A549 treated with AZD9567 at 1 μM for 4 hours (cell line): Measurements from ENCODE around the gene NDUFB3. TPM values are rescaled to one million over a fixed set of nuclear protein-coding genes. Genes with fewer than 3 reads are reported as not detected.

ENCODE experiments used
- total RNA-seq: library from RNA; stranded (reverse); fragments of 200-300 nt; extraction: Qiagen RNA extraction; gene quantifications from 5 replicates; pipeline ENCODE4 v1.2.3, GENCODE V29; 2022; ENCODE audit not compliant: insufficient read depth

Gene NDUFB3
- total RNA-seq: 135 to 146 TPM (median 138 TPM) in 5 replicates

DNA sequence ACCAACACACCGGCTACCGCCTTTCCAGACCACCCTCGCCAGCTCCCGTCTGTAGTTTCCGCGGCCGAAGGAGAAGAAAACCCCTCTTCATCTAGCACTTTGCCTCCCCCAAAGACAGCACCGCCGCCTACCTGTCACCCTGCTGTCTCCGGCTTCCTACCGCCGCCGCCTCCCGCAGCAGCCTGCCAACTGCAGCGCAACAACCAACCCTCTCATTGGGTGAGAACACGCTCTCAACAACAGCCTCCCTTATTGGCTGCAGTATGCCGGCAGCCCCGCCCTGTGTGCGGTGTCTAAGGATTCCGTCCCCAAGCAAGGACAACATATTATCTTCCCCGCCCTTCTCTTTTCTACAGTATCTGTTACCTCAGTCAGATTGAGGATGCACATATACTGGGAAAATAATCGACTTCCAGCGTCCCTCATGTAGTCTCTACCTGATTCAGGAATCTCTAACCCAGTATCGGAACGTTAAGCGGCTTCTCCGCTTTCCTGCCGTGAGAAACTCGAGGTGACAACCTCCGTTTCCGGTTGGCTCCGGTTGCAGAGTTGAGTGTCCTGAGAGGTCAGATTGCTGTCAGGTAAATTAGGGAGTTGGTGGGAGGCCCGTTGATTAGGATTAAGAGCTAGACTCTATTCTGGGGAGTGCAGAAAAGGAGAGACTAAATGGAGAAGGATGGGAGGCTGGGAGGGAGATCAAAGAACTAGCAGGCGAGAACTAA lies at the start of gene NDUFB3, which contains the start of gene HYCC2:
Gene NDUFB3, plus strand, starts transcription at position 523 of the 722 bp plus-strand sequence. CDS start 6,882 bp downstream, outside the sequence.
Gene HYCC2, minus strand, starts transcription at position 193 of the 722 bp plus-strand sequence. CDS start 47,662 bp downstream, outside the sequence.

DNA sequence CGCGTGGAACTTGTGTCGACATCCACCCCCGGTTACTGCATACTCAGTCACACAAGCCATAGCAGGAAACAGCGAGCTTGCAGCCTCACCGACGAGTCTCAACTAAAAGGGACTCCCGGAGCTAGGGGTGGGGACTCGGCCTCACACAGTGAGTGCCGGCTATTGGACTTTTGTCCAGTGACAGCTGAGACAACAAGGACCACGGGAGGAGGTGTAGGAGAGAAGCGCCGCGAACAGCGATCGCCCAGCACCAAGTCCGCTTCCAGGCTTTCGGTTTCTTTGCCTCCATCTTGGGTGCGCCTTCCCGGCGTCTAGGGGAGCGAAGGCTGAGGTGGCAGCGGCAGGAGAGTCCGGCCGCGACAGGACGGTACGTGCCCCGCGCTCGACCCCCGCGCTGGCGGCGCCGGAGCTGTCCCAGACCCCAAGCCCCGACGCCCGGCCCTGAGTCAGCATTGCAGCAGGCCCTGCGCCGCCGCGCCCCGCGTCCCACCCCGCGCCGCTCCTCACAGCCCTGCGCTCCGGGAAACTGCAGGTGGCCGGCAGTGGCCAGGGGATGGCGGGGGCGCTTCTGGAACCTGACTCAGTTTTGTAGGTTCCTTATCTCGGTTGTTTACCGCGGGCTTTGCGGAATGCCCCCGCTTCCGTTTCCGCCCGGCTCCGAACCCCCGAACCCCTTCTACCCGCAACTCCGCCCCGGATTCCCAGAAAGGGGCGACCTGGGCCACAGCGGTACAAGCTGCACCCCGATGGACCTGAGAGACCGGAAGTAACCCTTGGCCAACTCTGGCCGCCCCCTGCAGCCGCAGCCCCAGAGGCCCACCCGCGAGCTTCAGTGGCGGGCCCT lies 44.5 kb downstream of the NDUFB3 start, which contains the start of gene CFLAR:
Gene CFLAR, plus strand, starts transcription at position 50 of the 844 bp plus-strand sequence. CDS start 13,702 bp downstream, outside the sequence.

Other genes starting within 250 kb of the NDUFB3 start
- gene CLK1, start 207.3 kb upstream of the NDUFB3 start, total RNA-seq: 19.3 to 37.9 TPM (median 35.6 TPM) in 5 replicates
- 20.4 to 24.7 TPM (median 22.9 TPM) in 5 replicates for gene PPIL3, start 182.9 kb upstream of the NDUFB3 start, total RNA-seq
- gene NIF3L1, start 182.6 kb upstream of the NDUFB3 start, total RNA-seq: 29.5 to 36.2 TPM (median 34.8 TPM) in 5 replicates
- gene ORC2, start 108.3 kb upstream of the NDUFB3 start, total RNA-seq: 11.6 to 15.1 TPM (median 13.6 TPM) in 5 replicates
- gene HYCC2, start 330 bp upstream of the NDUFB3 start, total RNA-seq: 3.6 to 5.8 TPM (median 5.2 TPM) in 5 replicates
- gene CFLAR, start 44.2 kb downstream of the NDUFB3 start, total RNA-seq: 71.5 to 103 TPM (median 81.5 TPM) in 5 replicates
- gene CASP10, start 111.1 kb downstream of the NDUFB3 start, total RNA-seq: 1.4 to 3.2 TPM (median 1.8 TPM) in 5 replicates
- 27.3 to 37.5 TPM (median 31.8 TPM) in 5 replicates for gene CASP8, start 188.5 kb downstream of the NDUFB3 start, total RNA-seq